Measurements from ENCODE around the gene ZFX. TPM values are rescaled to one million over a fixed set of nuclear protein-coding genes. Genes with fewer than 3 reads are reported as not detected.

The ZFX gene
- total RNA-seq, 1 experiment from 2014 or later: 66.8 TPM

GRCh38 chrX:24229976-24230375 is 80.4 kb downstream of the ZFX start:
- Mint-ChIP-seq H3K4me3 (no peak overlapping the region), H3K36me3 (ENCODE audit: insufficient read depth in 1 of 3, low read depth in 3 of 3) (peaks cover 2 to 10% (median 4%) of the 10 kb centered on the region in 3 experiments; a peak in 4 of 7 replicates), H3K27ac (no peak overlapping the region), H3K4me1 (no peaks in the 10 kb centered on the region), H3K27me3 (ENCODE audit: low read depth) (peaks cover 1% of the 10 kb centered on the region; the same call in 1 of the 2 replicates), H3K9me3 (peaks cover 14 to 19% of the 10 kb centered on the region in 2 experiments)
- H2BK12ac ChIP-seq (ENCODE audit: insufficient read length, low read depth, low read length): no peak overlapping the region
- no peaks in the 10 kb centered on the region for H3K79me2 ChIP-seq (ENCODE audit: insufficient read depth, low read length)
- H3K23ac ChIP-seq (ENCODE audit: insufficient read length, low read depth, low read length): no peak overlapping the region
- H2AFZ ChIP-seq (ENCODE audit: low read length): no peak overlapping the region
- DNase-seq: no peak
- no peaks in the 10 kb centered on the region for H3K4me1 ChIP-seq (ENCODE audit: insufficient read depth, low read length)
- H3K9me3 ChIP-seq (ENCODE audit: control insufficient read depth, low read depth, low read length): no peaks in the 10 kb centered on the region
- H4K8ac ChIP-seq (replicated peaks; ENCODE audit: insufficient read length, low read depth, low read length): no peak overlapping the region
- WGBS (ENCODE audit: extremely low coverage, insufficient read length, low lambda C conversion rate): no CpG with 5 or more reads among the region's 3 CpGs
- H4K5ac ChIP-seq (ENCODE audit: insufficient read length, low read depth, low read length): no peak overlapping the region
- no peak overlapping the region for H2AK5ac ChIP-seq (ENCODE audit: insufficient read length, low read length)
- no peak overlapping the region for H3K27ac ChIP-seq (ENCODE audit: insufficient read length, low read depth, low read length)
- H3K27me3 ChIP-seq (ENCODE audit: insufficient read depth, low read length): no peaks in the 10 kb centered on the region
- no peaks in the 10 kb centered on the region for H4K20me1 ChIP-seq (ENCODE audit: control insufficient read depth, insufficient read depth, insufficient read length)
- no peaks in the 10 kb centered on the region for H3K79me1 ChIP-seq (ENCODE audit: insufficient read depth, low read depth, low read length, poor library complexity, severe bottlenecking)
- H3K23me2 ChIP-seq (ENCODE audit: insufficient read length, low read depth, low read length, poor library complexity, severe bottlenecking): no peaks in the 10 kb centered on the region
- H2BK120ac ChIP-seq (ENCODE audit: low read depth, low read length, poor library complexity, severe bottlenecking): no peak overlapping the region
- H4K91ac ChIP-seq (ENCODE audit: insufficient read length, low read depth, low read length): no peak overlapping the region
- H3K4ac ChIP-seq (ENCODE audit: low read depth, low read length): no peak overlapping the region
- H3K4me2 ChIP-seq (ENCODE audit: insufficient read depth, insufficient read length, low read length): no peak overlapping the region
- H2BK15ac ChIP-seq (ENCODE audit: low read depth, low read length): no peak overlapping the region
- H2BK5ac ChIP-seq (ENCODE audit: insufficient read length, low read length): no peak overlapping the region
- H3T11ph ChIP-seq (ENCODE audit: low read length): no peak overlapping the region
- no peak for TF ChIP-seq CTCF (conservative IDR thresholded peaks at IDR 0.05)
- H3K56ac ChIP-seq (ENCODE audit: insufficient read length, low read depth, low read length): no peak overlapping the region
- no peak overlapping the region for H3K18ac ChIP-seq (ENCODE audit: insufficient read length, low read depth, low read length)
- H3K14ac ChIP-seq (ENCODE audit: insufficient read depth, low read length): no peak overlapping the region
- H2BK20ac ChIP-seq (ENCODE audit: low read depth, low read length, poor library complexity, severe bottlenecking): no peak overlapping the region
- H3K9ac ChIP-seq (ENCODE audit: extremely low read depth, insufficient read length, low read length): no peak overlapping the region
